Vagina (tissue), 2 donors: Measurements from ENCODE around the gene FAM163A. TPM values are rescaled to one million over a fixed set of nuclear protein-coding genes. Genes with fewer than 3 reads are reported as not detected.

Experiments
- DNase-seq, 2 donors: peaks; one replicate each; pipeline ENCODE4 v3.0.0-alpha.2; 2017; ENCODE audit errors: extremely low spot score in 2 of 2
- H3K27ac ChIP-seq: fragments of 200-600 bp; sonication (generic); one replicate; pipeline ENCODE4 v1.5.1; 2019
- H3K27me3 ChIP-seq: fragments of 200-600 bp; sonication (generic); one replicate; pipeline ENCODE4 v1.5.1; 2019
- H3K36me3 ChIP-seq, 2 donors: fragments of 200-600 bp; sonication (generic); one replicate each; pipeline ENCODE4 v1.5.1; 2017 to 2019
- H3K4me1 ChIP-seq: fragments of 200-600 bp; sonication (generic); one replicate; pipeline ENCODE4 v1.5.1; 2019
- H3K4me3 ChIP-seq, 2 donors: fragments of 200-600 bp; sonication (generic); 1 replicate in 1 of 2; 2 replicates in 1 of 2; pipeline ENCODE4 v1.5.1; 2016 to 2019
- H3K9me3 ChIP-seq: fragments of 200-600 bp; sonication (generic); one replicate; pipeline ENCODE4 v1.5.1; 2019
- POLR2A ChIP-seq, 2 donors: fragments of 450-650 bp; IDR thresholded peaks; one replicate each; pipeline ENCODE4 v1.6.1; 2017; ENCODE audit warnings: antibody characterized with exemption in 2 of 2, mild to moderate bottlenecking in 2 of 2, moderate library complexity in 2 of 2
- POLR2AphosphoS5 ChIP-seq, 2 donors: sonication (generic); formaldehyde crosslinking; IDR thresholded peaks; one replicate each; pipeline ENCODE4 v1.9.0; 2017; ENCODE audit warnings: antibody characterized with exemption in 2 of 2, mild to moderate bottlenecking in 2 of 2, low read depth in 1 of 2; ENCODE audit not compliant: insufficient read depth in 1 of 2
- intact Hi-C: fragments of 100-400 bp; cut with DNase I; formaldehyde crosslinking; loops from one replicate; pipeline ENCODE4 v1.15.1; 2023
- total RNA-seq: library from RNA; depleted of rRNA; stranded (reverse); fragments of >200 nt; gene quantifications from one replicate; pipeline ENCODE4 v1.2.3, GENCODE V29; 2016
- TF ChIP-seq, protein P1 (sequence below), 3 experiments: fragments of 450-650 bp in 2 of 3; fragments of 200-600 bp in 1 of 3; sonication (generic) in 1 of 3; IDR thresholded peaks; one replicate each; pipeline ENCODE4 v1.5.1; 2017 to 2019; ENCODE audit warnings: antibody characterized with exemption in 3 of 3, mild to moderate bottlenecking in 2 of 3, moderate library complexity in 2 of 3

The FAM163A gene
- total RNA-seq, 1 donor from 2014 or later: 2.5 TPM

GRCh38 chr1:179728271-179728670 is 14.8 kb upstream of the FAM163A start:
- Histone ChIP-seq H3K4me3 (no peak overlapping the region), H3K9me3 (no peaks in the 10 kb centered on the region), H3K36me3 (no peaks in the 10 kb centered on the region), H3K4me1 (no peaks in the 10 kb centered on the region), H3K27me3 (no peaks in the 10 kb centered on the region), H3K27ac (no peak overlapping the region)
- intact Hi-C loops: no loop called here
- TF ChIP-seq, protein P1, sequence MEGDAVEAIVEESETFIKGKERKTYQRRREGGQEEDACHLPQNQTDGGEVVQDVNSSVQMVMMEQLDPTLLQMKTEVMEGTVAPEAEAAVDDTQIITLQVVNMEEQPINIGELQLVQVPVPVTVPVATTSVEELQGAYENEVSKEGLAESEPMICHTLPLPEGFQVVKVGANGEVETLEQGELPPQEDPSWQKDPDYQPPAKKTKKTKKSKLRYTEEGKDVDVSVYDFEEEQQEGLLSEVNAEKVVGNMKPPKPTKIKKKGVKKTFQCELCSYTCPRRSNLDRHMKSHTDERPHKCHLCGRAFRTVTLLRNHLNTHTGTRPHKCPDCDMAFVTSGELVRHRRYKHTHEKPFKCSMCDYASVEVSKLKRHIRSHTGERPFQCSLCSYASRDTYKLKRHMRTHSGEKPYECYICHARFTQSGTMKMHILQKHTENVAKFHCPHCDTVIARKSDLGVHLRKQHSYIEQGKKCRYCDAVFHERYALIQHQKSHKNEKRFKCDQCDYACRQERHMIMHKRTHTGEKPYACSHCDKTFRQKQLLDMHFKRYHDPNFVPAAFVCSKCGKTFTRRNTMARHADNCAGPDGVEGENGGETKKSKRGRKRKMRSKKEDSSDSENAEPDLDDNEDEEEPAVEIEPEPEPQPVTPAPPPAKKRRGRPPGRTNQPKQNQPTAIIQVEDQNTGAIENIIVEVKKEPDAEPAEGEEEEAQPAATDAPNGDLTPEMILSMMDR (IDR thresholded peaks at IDR 0.05): no peak
- TF ChIP-seq POLR2AphosphoS5 (IDR thresholded peaks at IDR 0.05; ENCODE audit: insufficient read depth in 1 of 2, low read depth in 1 of 2) (no peak), POLR2A (IDR thresholded peaks at IDR 0.05) (no peak)
- DNase-seq: no peak

DNA sequence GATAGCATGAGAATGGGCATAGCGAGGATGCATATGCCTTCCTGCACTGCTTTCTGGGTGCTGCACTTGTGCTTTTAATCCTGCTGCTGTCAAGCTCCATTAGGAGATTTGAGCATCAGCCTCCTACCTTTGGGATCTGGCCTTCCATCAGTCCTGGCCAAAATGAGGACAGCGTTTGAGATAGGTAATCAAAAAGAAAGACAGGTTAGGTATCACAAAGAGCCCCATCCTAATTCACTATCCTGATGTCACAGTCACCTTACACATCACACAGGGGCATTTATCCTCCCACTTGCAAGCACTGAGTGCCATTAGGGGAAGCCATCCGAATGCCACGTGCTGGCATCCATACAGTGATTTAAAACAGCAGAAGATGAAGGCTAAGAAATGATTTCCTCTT is 13.2 kb upstream of the FAM163A start:
- Histone ChIP-seq H3K4me3 (no peak overlapping the region), H3K9me3 (no peaks in the 10 kb centered on the region), H3K27ac (no peak overlapping the region), H3K27me3 (no peaks in the 10 kb centered on the region), H3K4me1 (no peaks in the 10 kb centered on the region), H3K36me3 (no peaks in the 10 kb centered on the region)
- DNase-seq: no peak
- intact Hi-C loops: no loop called here
- no peak for TF ChIP-seq POLR2A (IDR thresholded peaks at IDR 0.05)

- intact Hi-C loops: no loop called here
- Histone ChIP-seq H3K27me3 (no peaks in the 10 kb centered on the region), H3K4me1 (no peaks in the 10 kb centered on the region), H3K9me3 (no peaks in the 10 kb centered on the region), H3K27ac (no peak overlapping the region), H3K36me3 (no peaks in the 10 kb centered on the region), H3K4me3 (no peak overlapping the region)
- TF ChIP-seq, protein P1 (IDR thresholded peaks at IDR 0.05): no peak
- TF ChIP-seq POLR2AphosphoS5 (IDR thresholded peaks at IDR 0.05; ENCODE audit: insufficient read depth in 1 of 2, low read depth in 1 of 2) (no peak), POLR2A (IDR thresholded peaks at IDR 0.05) (no peak)
- no peak for DNase-seq
These were observed 11.4 kb upstream of the FAM163A start for GRCh38 chr1:179731643-179732042.

DNA sequence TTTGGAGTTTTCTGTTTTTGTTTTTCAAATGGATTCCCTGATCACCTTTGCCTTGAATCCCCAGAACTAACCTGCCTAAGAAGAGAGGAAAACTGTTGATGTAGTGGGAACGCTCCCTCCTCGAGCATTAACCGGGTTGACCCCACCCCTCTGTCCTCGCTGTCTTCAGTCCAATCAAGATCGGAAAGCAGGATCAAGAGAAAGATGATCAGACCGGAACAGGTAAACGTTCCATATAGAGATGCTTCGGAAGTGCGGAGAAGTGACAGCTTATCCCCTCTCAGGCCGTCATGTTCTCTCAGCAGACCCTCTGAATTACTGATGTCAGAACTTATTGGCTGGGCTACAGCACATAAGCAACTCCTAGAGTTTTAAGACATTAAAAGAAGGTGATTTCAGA is 800 bp upstream of the FAM163A start:
- peaks cover 21% of the 10 kb centered on the region for H3K4me1 ChIP-seq
- H3K27me3 ChIP-seq: no peaks in the 10 kb centered on the region
- H3K9me3 ChIP-seq: no peaks in the 10 kb centered on the region
- H3K27ac ChIP-seq: no peak overlapping the region
- DNase-seq: no peak
- TF ChIP-seq, protein P1 (IDR thresholded peaks at IDR 0.05): no peak
- TF ChIP-seq POLR2A (IDR thresholded peaks at IDR 0.05) (no peak), POLR2AphosphoS5 (IDR thresholded peaks at IDR 0.05; ENCODE audit: insufficient read depth in 1 of 2, low read depth in 1 of 2) (no peak)
- H3K36me3 ChIP-seq: no peaks in the 10 kb centered on the region
- H3K4me3 ChIP-seq: no peak overlapping the region
- intact Hi-C loops: no loop called here

DNA sequence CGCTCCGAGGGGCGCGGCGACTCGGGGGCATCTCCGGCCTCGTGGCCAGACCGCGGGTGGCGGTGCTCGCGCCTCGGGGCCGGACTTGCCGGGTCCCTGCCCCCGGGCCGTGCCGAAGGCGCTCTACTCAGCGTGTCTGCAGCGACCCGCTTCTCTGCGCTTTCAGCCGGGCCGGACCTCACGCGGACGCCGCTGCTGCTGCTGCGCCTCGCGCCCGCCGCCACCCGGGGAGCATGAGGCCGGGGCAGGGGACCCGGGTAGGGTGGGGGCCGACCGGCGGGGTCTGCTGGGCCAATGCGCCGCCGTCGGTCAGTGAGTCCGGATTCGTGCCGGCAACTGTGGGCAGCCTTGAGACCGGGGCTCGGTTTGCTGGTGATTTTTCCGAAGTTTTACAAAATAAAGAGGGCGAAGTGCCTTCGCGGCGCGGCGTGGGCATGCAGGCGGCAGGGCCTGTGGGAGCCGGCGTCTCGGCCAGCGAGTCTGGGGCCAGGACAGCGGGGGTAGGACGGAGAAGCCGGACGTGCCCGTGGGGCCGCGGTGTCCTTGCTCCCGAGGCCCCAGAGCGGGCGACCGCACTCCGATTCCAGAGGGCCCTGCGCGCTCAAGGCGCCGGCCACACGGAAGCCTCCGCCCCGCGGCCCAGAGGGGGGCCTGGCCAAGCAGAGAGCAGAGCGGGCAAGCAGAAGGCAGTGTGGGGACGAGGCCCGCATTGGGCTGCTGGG is 749 bp downstream of the FAM163A start:
- no peaks in the 10 kb centered on the region for H3K9me3 ChIP-seq
- TF ChIP-seq, protein P1 (IDR thresholded peaks at IDR 0.05): no peak
- TF ChIP-seq POLR2AphosphoS5 (IDR thresholded peaks at IDR 0.05; ENCODE audit: insufficient read depth in 1 of 2, low read depth in 1 of 2) (no peak), POLR2A (IDR thresholded peaks at IDR 0.05) (no peak)
- H3K4me3 ChIP-seq: peak overlapping the region; percentile 24 to 28
- H3K36me3 ChIP-seq: no peaks in the 10 kb centered on the region
- intact Hi-C loops: no loop called here
- peaks cover 21% of the 10 kb centered on the region for H3K4me1 ChIP-seq
- DNase-seq: no peak
- H3K27ac ChIP-seq: no peak overlapping the region
- no peaks in the 10 kb centered on the region for H3K27me3 ChIP-seq
